Uterus (tissue), 4 donors: ENCODE data around the gene TPT1. TPM values are rescaled to one million over a fixed set of nuclear protein-coding genes. Genes with fewer than 3 reads are reported as not detected.
A peak's percentile ranks its signal among the peaks of the same experiment; 100 is the strongest.

ENCODE experiments used
- DNase-seq, 2 donors: peaks; one replicate each; pipeline ENCODE4 v3.0.0-alpha.2; 2019 to 2020
- H3K27ac ChIP-seq, 2 donors: fragments of 200-600 bp; sonication (generic); 1 replicate in 1 of 2; 2 replicates in 1 of 2; pipeline ENCODE4 v1.5.1; 2016 to 2018
- H3K27me3 ChIP-seq, 2 donors: fragments of 200-600 bp; sonication (generic); one replicate each; pipeline ENCODE4 v1.5.1; 2018 to 2019; ENCODE audit warnings: control low read depth in 1 of 2
- H3K36me3 ChIP-seq, 2 donors: fragments of 200-600 bp; sonication (generic); one replicate each; pipeline ENCODE4 v1.5.1; 2019; ENCODE audit warnings: control low read depth in 1 of 2
- H3K4me1 ChIP-seq, 2 donors: fragments of 200-600 bp; sonication (generic); one replicate each; pipeline ENCODE4 v1.5.1; 2018 to 2019; ENCODE audit warnings: control low read depth in 1 of 2
- H3K4me3 ChIP-seq, 2 donors: fragments of 200-600 bp; sonication (generic); 1 replicate in 1 of 2; 2 replicates in 1 of 2; pipeline ENCODE4 v1.5.1; 2018 to 2019; ENCODE audit warnings: mild to moderate bottlenecking in 1 of 2
- H3K9me3 ChIP-seq, 2 donors: fragments of 200-600 bp; sonication (generic); one replicate each; pipeline ENCODE4 v1.5.1; 2019; ENCODE audit warnings: control low read depth in 1 of 2
- POLR2A ChIP-seq, 2 donors: fragments of 450-650 bp; IDR thresholded peaks; one replicate each; pipeline ENCODE4 v1.6.1; 2016; ENCODE audit warnings: antibody characterized with exemption in 2 of 2, mild to moderate bottlenecking in 1 of 2, moderate library complexity in 1 of 2
- intact Hi-C: fragments of 100-400 bp; cut with DNase I; formaldehyde crosslinking; loops from one replicate; pipeline ENCODE4 v1.15.1; 2023; ENCODE audit warnings: low total_unique reads
- small RNA-seq: library from RNA; depleted of rRNA; stranded (forward); fragments of <200 nt; gene quantifications from one replicate; pipeline ENCODE3, GENCODE V24; 2016
- total RNA-seq, 4 donors: library from RNA; depleted of rRNA in 3 of 4; stranded (reverse); fragments of >200 nt in 3 of 4; gene quantifications; one replicate each; pipeline versions ENCODE4 v1.1.0 to v1.2.4, GENCODE V29; 2014 to 2023
- TF ChIP-seq, protein P1 (sequence below), 4 experiments: fragments of 200-600 bp in 2 of 4; fragments of 450-650 bp in 2 of 4; sonication (generic) in 2 of 4; IDR thresholded peaks; one replicate each; pipeline ENCODE4 v1.5.1; 2016 to 2019; ENCODE audit warnings: antibody characterized with exemption in 4 of 4, mild to moderate bottlenecking in 2 of 4, moderate library complexity in 1 of 4
- donor health status: DM: yes; HTN: yes; CAD: no.

Gene TPT1
- total RNA-seq, 4 donors from 2014 or later: 4,739 to 6,904 (median 5,667) TPM

DNA sequence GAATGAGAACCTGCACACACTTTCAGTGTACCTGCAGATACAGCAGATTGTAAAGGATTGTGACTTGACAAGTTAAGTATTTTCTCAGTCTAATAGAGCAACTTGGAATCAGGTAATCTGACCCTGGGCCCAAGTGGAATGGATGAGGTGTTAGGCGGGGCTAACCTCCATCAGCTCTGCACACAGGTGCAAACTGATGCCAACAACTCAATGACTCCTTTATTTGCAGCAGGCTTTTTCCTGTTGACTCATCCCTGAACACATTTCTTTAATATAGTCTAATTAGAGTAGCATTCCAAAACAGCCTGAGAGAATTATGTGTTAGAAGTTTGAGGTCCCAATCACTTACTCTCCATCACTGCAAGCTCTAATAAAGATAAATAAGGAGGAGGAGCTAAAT, 48.8 kb downstream of the TPT1 start:
- no peaks in the 10 kb centered on the region for H3K9me3 ChIP-seq
- no peaks in the 10 kb centered on the region for H3K27me3 ChIP-seq
- H3K27ac ChIP-seq: no peak overlapping the region
- TF ChIP-seq, protein P1, sequence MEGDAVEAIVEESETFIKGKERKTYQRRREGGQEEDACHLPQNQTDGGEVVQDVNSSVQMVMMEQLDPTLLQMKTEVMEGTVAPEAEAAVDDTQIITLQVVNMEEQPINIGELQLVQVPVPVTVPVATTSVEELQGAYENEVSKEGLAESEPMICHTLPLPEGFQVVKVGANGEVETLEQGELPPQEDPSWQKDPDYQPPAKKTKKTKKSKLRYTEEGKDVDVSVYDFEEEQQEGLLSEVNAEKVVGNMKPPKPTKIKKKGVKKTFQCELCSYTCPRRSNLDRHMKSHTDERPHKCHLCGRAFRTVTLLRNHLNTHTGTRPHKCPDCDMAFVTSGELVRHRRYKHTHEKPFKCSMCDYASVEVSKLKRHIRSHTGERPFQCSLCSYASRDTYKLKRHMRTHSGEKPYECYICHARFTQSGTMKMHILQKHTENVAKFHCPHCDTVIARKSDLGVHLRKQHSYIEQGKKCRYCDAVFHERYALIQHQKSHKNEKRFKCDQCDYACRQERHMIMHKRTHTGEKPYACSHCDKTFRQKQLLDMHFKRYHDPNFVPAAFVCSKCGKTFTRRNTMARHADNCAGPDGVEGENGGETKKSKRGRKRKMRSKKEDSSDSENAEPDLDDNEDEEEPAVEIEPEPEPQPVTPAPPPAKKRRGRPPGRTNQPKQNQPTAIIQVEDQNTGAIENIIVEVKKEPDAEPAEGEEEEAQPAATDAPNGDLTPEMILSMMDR (IDR thresholded peaks at IDR 0.05): no peak
- no peak for TF ChIP-seq POLR2A (IDR thresholded peaks at IDR 0.05)
- no peak for DNase-seq
- no peaks in the 10 kb centered on the region for H3K4me1 ChIP-seq
- H3K4me3 ChIP-seq: no peak overlapping the region
- no peaks in the 10 kb centered on the region for H3K36me3 ChIP-seq
- intact Hi-C loops: no loop called here

DNA sequence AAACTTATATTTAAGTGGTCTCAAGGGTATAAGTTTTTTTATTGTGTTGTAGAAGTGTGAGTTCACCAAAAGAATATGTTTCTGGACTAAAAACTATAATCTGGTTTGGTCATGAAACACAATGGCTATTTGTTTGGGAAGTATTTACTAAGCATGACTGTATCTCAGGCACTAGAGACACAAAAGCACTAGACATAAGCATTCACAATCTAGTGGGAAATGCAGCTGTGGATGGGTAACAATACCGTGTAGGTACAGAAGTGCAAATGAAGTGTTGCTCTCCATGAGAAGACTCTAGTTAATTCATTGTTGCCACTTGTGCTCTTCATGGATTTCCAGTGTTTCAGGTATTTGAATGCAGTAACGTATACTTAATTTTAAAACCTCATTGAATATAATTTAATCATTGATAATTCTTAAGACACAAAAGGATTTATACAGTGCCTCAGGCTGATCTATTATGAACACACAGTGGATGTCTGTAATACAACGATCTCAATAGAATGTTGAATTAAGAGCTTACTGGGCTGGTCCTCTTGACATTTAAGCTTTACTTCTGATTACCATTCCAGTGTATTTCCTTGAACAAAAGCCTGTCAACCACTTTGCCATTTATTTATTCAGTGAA, 50.9 kb downstream of the TPT1 start:
- Histone ChIP-seq H3K36me3 (no peaks in the 10 kb centered on the region), H3K27me3 (no peaks in the 10 kb centered on the region), H3K9me3 (no peaks in the 10 kb centered on the region), H3K4me1 (no peaks in the 10 kb centered on the region), H3K27ac (no peak overlapping the region), H3K4me3 (no peak overlapping the region)
- DNase-seq: no peak
- intact Hi-C loops: no loop called here
- no peak for TF ChIP-seq POLR2A (IDR thresholded peaks at IDR 0.05)
- TF ChIP-seq, protein P1 (IDR thresholded peaks at IDR 0.05): no peak

Small RNA genes lying within 50 kb of the gene (small RNA-seq; reads per million reads assigned to genes)
- 41.7 reads per million, percentile 92 among the genes with 10 or more reads in this experiment for gene SNORA31

Other genes with a start within 250 kb of the TPT1 start
- gene GTF2F2, start 220.7 kb downstream of the TPT1 start, total RNA-seq: 10 to 100 TPM in 3 of 4 donors, 1 to 10 TPM in 1; 6.2 to 35.1 (median 20.9) TPM
- gene KCTD4, start 140.1 kb downstream of the TPT1 start, total RNA-seq: not detected
- 10 to 100 TPM in 3 of 4 donors, 1 to 10 TPM in 1; 8.2 to 30.5 (median 22.2) TPM for gene SLC25A30, start 77.2 kb upstream of the TPT1 start, total RNA-seq
- 10 to 100 TPM; 26.2 to 57.4 (median 36.5) TPM for gene COG3, start 123.8 kb upstream of the TPT1 start, total RNA-seq